IMR-90 (cell line): ENCODE measurements around the gene ZDHHC1. TPM values are rescaled to one million over a fixed set of nuclear protein-coding genes. Genes with fewer than 3 reads are reported as not detected.

Source experiments
- ATAC-seq: fragments of 200-7000 bp; cut with Tn5 transposase; 2 replicates; pipeline ENCODE4 v1.9.1; 2020; ENCODE audit warnings: low read depth, mild to moderate bottlenecking, moderate library complexity
- BruUV-seq: library from RNA; stranded (reverse); fragments of 400-500 nt; replicated peaks from 2 replicates; lab custom pipeline; 2021; lab: Mats Ljungman, UMichigan
- CTCF ChIA-PET: fragments of 300-600 bp; formaldehyde crosslinking; extraction: SDS; loops from one replicate; lab custom pipeline; 2021; ENCODE audit warnings: antibody characterized with exemption; lab: Yijun Ruan, JAX
- POLR2A ChIA-PET: fragments of 300-600 bp; sonication (Branson Sonifier 250); formaldehyde crosslinking; loops from one replicate; lab custom pipeline; 2022; ENCODE audit warnings: antibody characterized with exemption; ENCODE audit not compliant: unreplicated experiment; lab: Charles Lee
- DNase-seq: peaks from one replicate; pipeline ENCODE4 v3.0.0; 2013
- H2AFZ ChIP-seq: replicated peaks from 2 replicates; pipeline ENCODE3; 2013; ENCODE audit warnings: low read length, mild to moderate bottlenecking; ENCODE audit not compliant: poor library complexity
- H2AK5ac ChIP-seq: 2 replicates; pipeline ENCODE4 v1.6.1; 2013; ENCODE audit warnings: low read depth, low read length, inconsistent platforms
- H2AK9ac ChIP-seq: replicated peaks from 2 replicates; pipeline ENCODE3; 2013; ENCODE audit warnings: mild to moderate bottlenecking, low read depth, low read length, moderate library complexity; ENCODE audit not compliant: poor library complexity
- H2BK120ac ChIP-seq: 2 replicates; pipeline ENCODE4 v1.6.1; 2013; ENCODE audit warnings: low read depth, low read length, inconsistent platforms
- H2BK15ac ChIP-seq: 3 replicates; pipeline ENCODE4 v1.6.1; 2013; ENCODE audit warnings: low read depth, low read length, inconsistent platforms
- H2BK20ac ChIP-seq: 2 replicates; pipeline ENCODE4 v1.6.1; 2013; ENCODE audit warnings: low read depth, mild to moderate bottlenecking, inconsistent platforms, low read length, moderate library complexity
- H2BK5ac ChIP-seq: 2 replicates; pipeline ENCODE4 v1.6.1; 2013; ENCODE audit warnings: mild to moderate bottlenecking, low read depth, low read length, inconsistent platforms; ENCODE audit not compliant: poor library complexity, severe bottlenecking
- H3K14ac ChIP-seq: replicated peaks from 2 replicates; pipeline ENCODE4 v1.6.1; 2013; ENCODE audit warnings: low read depth, low read length, inconsistent platforms
- H3K18ac ChIP-seq: 2 replicates; pipeline ENCODE4 v1.6.1; 2013; ENCODE audit warnings: low read depth, low read length, control low read depth
- H3K23ac ChIP-seq: 2 replicates; pipeline ENCODE4 v1.6.1; 2013; ENCODE audit warnings: low read depth, low read length, inconsistent platforms
- H3K27ac ChIP-seq: 2 replicates; pipeline ENCODE4 v1.5.1; 2013; ENCODE audit warnings: mild to moderate bottlenecking, control low read depth, low read length; ENCODE audit not compliant: insufficient read depth
- H3K27me3 ChIP-seq: 2 replicates; pipeline ENCODE4 v1.6.1; 2013; ENCODE audit warnings: low read length; ENCODE audit not compliant: control insufficient read depth, insufficient read depth
- H3K36me3 ChIP-seq: 2 replicates; pipeline ENCODE4 v1.6.1; 2013; ENCODE audit warnings: low read length, mixed read lengths; ENCODE audit not compliant: control insufficient read depth, insufficient read depth
- H3K4ac ChIP-seq: 2 replicates; pipeline ENCODE4 v1.6.1; 2013; ENCODE audit warnings: low read depth, low read length, inconsistent platforms
- H3K4me1 ChIP-seq: 2 replicates; pipeline ENCODE4 v1.6.1; 2013; ENCODE audit warnings: low read length, mixed read lengths; ENCODE audit not compliant: control insufficient read depth, insufficient read depth
- H3K4me2 ChIP-seq: 2 replicates; pipeline ENCODE4 v1.6.1; 2013; ENCODE audit warnings: low read depth, mild to moderate bottlenecking, control low read depth, low read length, moderate library complexity
- H3K4me3 ChIP-seq: 2 replicates; pipeline ENCODE4 v1.5.1; 2013; ENCODE audit warnings: low read depth, mild to moderate bottlenecking, control low read depth, low read length, moderate library complexity; ENCODE audit not compliant: insufficient read depth
- H3K56ac ChIP-seq: 2 replicates; pipeline ENCODE4 v1.6.1; 2013; ENCODE audit warnings: low read length, inconsistent platforms; ENCODE audit not compliant: insufficient read depth; ENCODE audit errors: extremely low read depth
- H3K79me1 ChIP-seq, 2 experiments: 2 replicates each; pipeline ENCODE4 v1.6.1; 2013; ENCODE audit warnings: low read length in 2 of 2, inconsistent platforms in 1 of 2, low read depth in 1 of 2
- H3K9ac ChIP-seq: 2 replicates; pipeline ENCODE4 v1.6.1; 2013; ENCODE audit warnings: low read depth, low read length, control low read depth
- H3K9me1 ChIP-seq: 2 replicates; pipeline ENCODE4 v1.6.1; 2013; ENCODE audit warnings: low read length, inconsistent platforms; ENCODE audit not compliant: insufficient read depth
- H3K9me3 ChIP-seq: 2 replicates; pipeline ENCODE4 v1.6.1; 2013; ENCODE audit warnings: low read length; ENCODE audit not compliant: control insufficient read depth, insufficient read depth
- H4K20me1 ChIP-seq: 2 replicates; pipeline ENCODE4 v1.6.1; 2013; ENCODE audit warnings: low read length, inconsistent platforms; ENCODE audit not compliant: insufficient read depth
- H4K5ac ChIP-seq: 2 replicates; pipeline ENCODE4 v1.6.1; 2013; ENCODE audit warnings: mild to moderate bottlenecking, low read depth, low read length, control low read depth
- H4K8ac ChIP-seq, 2 experiments: 2 replicates each; pipeline ENCODE4 v1.6.1; 2013; ENCODE audit warnings: low read depth in 2 of 2, low read length in 2 of 2, control low read depth in 1 of 2, inconsistent platforms in 1 of 2
- H4K91ac ChIP-seq: 2 replicates; pipeline ENCODE4 v1.6.1; 2013; ENCODE audit warnings: low read depth, low read length, inconsistent platforms; ENCODE audit not compliant: insufficient read depth
- BHLHE40 ChIP-seq: fragments of 150-350 bp; IDR thresholded peaks from 2 replicates; pipeline ENCODE4 v1.6.1; 2016; ENCODE audit warnings: mild to moderate bottlenecking, low read depth, low read length
- SMC3 ChIP-seq: fragments of 150-350 bp; IDR thresholded peaks from 2 replicates; pipeline ENCODE4 v1.6.1; 2016; ENCODE audit warnings: low read depth, mild to moderate bottlenecking, antibody characterized with exemption, low read length, moderate library complexity
- USF2 ChIP-seq: fragments of 150-350 bp; IDR thresholded peaks from 2 replicates; pipeline ENCODE4 v1.6.1; 2017; ENCODE audit warnings: mild to moderate bottlenecking, antibody characterized with exemption, low read length, low read depth
- WGBS, 2 experiments: methylation state at CpG; one replicate each; pipeline versions ENCODE4 v1.1.5 to v1.1.7; 2013; ENCODE audit warnings: missing lambda C conversion rate in 2 of 2; ENCODE audit not compliant: insufficient read length in 1 of 2; ENCODE audit errors: extremely low coverage in 2 of 2; 5-methylcytosine and 5-hydroxymethylcytosine counted together
- dilution Hi-C: fragments of 300-500 bp; cut with HindIII; formaldehyde crosslinking; loops from one replicate; pipeline ENCODE4 v1.14.3; 2018; ENCODE audit warnings: low sequenced_read_pairs; ENCODE audit not compliant: unreplicated experiment
- in situ Hi-C: fragments of 300-500 bp; cut with MboI; formaldehyde crosslinking; loops from 3 replicates; pipeline ENCODE4 v1.14.3; 2019; ENCODE audit warnings: low sequenced_read_pairs, inconsistent platforms, mixed read lengths
- intact Hi-C: fragments of 100-400 bp; cut with micrococcal nuclease; formaldehyde crosslinking; loops from 2 replicates; pipeline ENCODE4 v1.10.0; 2022
- polyA plus RNA-seq, 3 experiments: library from polyadenylated mRNA; depleted of rRNA; stranded (reverse); fragments of >200 nt; gene quantifications; 2 replicates each; pipeline ENCODE4 v1.2.3, GENCODE V29; 2012; ENCODE audit warnings: low replicate concordance in 1 of 3
- total RNA-seq: library from RNA; depleted of rRNA; stranded (reverse); fragments of >200 nt; gene quantifications from 2 replicates; pipeline ENCODE4 v1.2.3, GENCODE V29; 2012

ZDHHC1 gene
- total and polyA plus RNA-seq, 2 of the 4 experiments (the other 2 are of a cell fraction), result 2.0 to 5.9 TPM

GRCh38 chr16:67454104-67454503 is 37.8 kb upstream of the ZDHHC1 start:
- Histone ChIP-seq H3K56ac (no peak overlapping the region), H3K27me3 (no peaks in the 10 kb centered on the region), H2BK20ac (no peak overlapping the region), H3K14ac (no peak overlapping the region), H3K18ac (no peak overlapping the region), H3K4me3 (no peak overlapping the region), H3K4me2 (no peak overlapping the region), H3K9me3 (no peaks in the 10 kb centered on the region), H3K36me3 (peaks cover 20% of the 10 kb centered on the region), H3K79me1 (peaks cover 11 to 55% of the 10 kb centered on the region in 2 experiments), H3K9ac (no peak overlapping the region), H4K91ac (no peak overlapping the region), H2AK9ac (no peak overlapping the region), H3K23ac (no peak overlapping the region), H2AK5ac (no peak overlapping the region), H4K5ac (no peak overlapping the region), H2BK15ac (no peak overlapping the region), H4K8ac (no peak overlapping the region), H2AFZ (no peak overlapping the region), H3K27ac (no peak overlapping the region), H2BK5ac (no peak overlapping the region), H3K4ac (no peak overlapping the region), H3K4me1 (peaks cover 28% of the 10 kb centered on the region), H4K20me1 (peaks cover 70% of the 10 kb centered on the region), H3K9me1 (peaks cover 8% of the 10 kb centered on the region; the same call in 1 of the 2 replicates), H2BK120ac (no peak overlapping the region)
- dilution Hi-C loops, result no loop called here
- ATAC-seq (no peak), DNase-seq (no peak)
- TF ChIP-seq BHLHE40, result no peak
- no peak for TF ChIP-seq USF2
- no peak for TF ChIP-seq SMC3
- intact Hi-C loops, result no loop called here
- 66% methylated on average over 4 of the region's 5 CpGs; no CpG with 5 or more reads in 1 of the 2 experiments for WGBS, 2 experiments
- CTCF ChIA-PET, result no interaction called here
- in situ Hi-C loops, result loop anchor here (10.0 kb wide), 2 partner anchors 199 to 489 kb away; partner anchors contain the start of gene CES3
- no TSS peak for BruUV-seq
- POLR2A ChIA-PET, result interaction anchor here (0.6 kb wide), 1 partner anchor 205 kb away, joined by 3 read pairs; the partner anchor contains the start of gene SLC9A5
